OCI-LY3 (cell line): ENCODE data around the gene HEPN1.

Source experiments
- H2AFZ ChIP-seq: fragments of 200-600, 300-600 bp; shearing (Covaris generic); 2 replicates; pipeline ENCODE4 v1.6.0; 2014; ENCODE audit warnings: antibody characterized with exemption, low read depth, low read length
- H3K27ac ChIP-seq: fragments of 200-600, 300-600 bp; sonication (generic); 2 replicates; pipeline ENCODE4 v1.5.1; 2014; ENCODE audit warnings: mild to moderate bottlenecking, low read length, moderate library complexity, mixed read lengths
- H3K27me3 ChIP-seq: fragments of 200-600, 300-600 bp; sonication (generic); 2 replicates; pipeline ENCODE4 v1.6.1; 2014; ENCODE audit warnings: low read depth, low read length, mixed read lengths
- H3K36me3 ChIP-seq: fragments of 200-600, 300-600 bp; sonication (generic); replicated peaks from 2 replicates; pipeline ENCODE3; 2014; ENCODE audit warnings: low read depth, low read length, mixed read lengths
- H3K4me1 ChIP-seq: fragments of 300-600, 200-600 bp; sonication (generic); 2 replicates; pipeline ENCODE4 v1.6.1; 2014; ENCODE audit warnings: low read length, mixed read lengths
- H3K4me2 ChIP-seq: fragments of 200-600, 300-600 bp; sonication (generic); 2 replicates; pipeline ENCODE4 v1.6.1; 2014; ENCODE audit warnings: low read length, mixed read lengths
- H3K4me3 ChIP-seq: fragments of 300-600, 200-600 bp; sonication (generic); 2 replicates; pipeline ENCODE4 v1.5.1; 2014; ENCODE audit warnings: antibody characterized with exemption, mild to moderate bottlenecking, low read length, moderate library complexity
- H3K79me2 ChIP-seq: fragments of 300-600, 200-600 bp; shearing (Covaris generic); 2 replicates; pipeline ENCODE4 v1.6.1; 2014; ENCODE audit warnings: mild to moderate bottlenecking, low read length, mixed read lengths
- H3K9ac ChIP-seq: fragments of 300-600, 200-600 bp; shearing (Covaris generic); 2 replicates; pipeline ENCODE4 v1.6.0; 2014; ENCODE audit warnings: mild to moderate bottlenecking, low read length, moderate library complexity
- H3K9me3 ChIP-seq: fragments of 200-600, 300-600 bp; shearing (Covaris generic); 2 replicates; pipeline ENCODE4 v1.6.1; 2014; ENCODE audit warnings: low read length, mixed read lengths; ENCODE audit not compliant: insufficient read depth
- H4K20me1 ChIP-seq: fragments of 200-600, 300-600 bp; sonication (generic); 2 replicates; pipeline ENCODE4 v1.6.1; 2016; ENCODE audit warnings: low read length, mixed read lengths; ENCODE audit not compliant: insufficient read depth
- CTCF ChIP-seq: fragments of 200-600, 300-600 bp; sonication (generic); IDR thresholded peaks from 2 replicates; pipeline ENCODE4 v1.5.1; 2014; ENCODE audit warnings: antibody characterized with exemption, low read length, low read depth
- EZH2phosphoT487 ChIP-seq: fragments of 200-600 bp; shearing (Covaris generic); IDR thresholded peaks from 2 replicates; pipeline ENCODE4 v1.6.1; 2018; ENCODE audit warnings: antibody characterized with exemption, mixed run types, low read depth

Gene HEPN1

GRCh38 chr11:124915541-124916369 is 3.3 kb upstream of the HEPN1 start:
- Histone ChIP-seq H3K4me3 (no peak overlapping the region), H3K79me2 (no peaks in the 10 kb centered on the region), H3K9me3 (no peaks in the 10 kb centered on the region), H3K4me1 (0 out of 2 replicates have a peak, but pooled peaks cover 4% of the 10 kb centered on the region), H3K36me3 (no peaks in the 10 kb centered on the region), H3K27ac (no peak overlapping the region), H3K27me3 (0 out of 2 replicates have a peak, but pooled peaks cover 3% of the 10 kb centered on the region), H2AFZ (no peak overlapping the region), H4K20me1 (no peaks in the 10 kb centered on the region), H3K4me2 (no peak overlapping the region), H3K9ac (no peak overlapping the region)
- TF ChIP-seq EZH2phosphoT487, result no peak
- TF ChIP-seq CTCF, result no peak

- H3K9ac ChIP-seq, result no peak overlapping the region
- 0 out of 2 replicates have a peak, but pooled peaks cover 4% of the 10 kb centered on the region for H3K4me1 ChIP-seq
- no peak for TF ChIP-seq EZH2phosphoT487
- no peak for TF ChIP-seq CTCF
- H3K4me3 ChIP-seq, result no peak overlapping the region
- no peaks in the 10 kb centered on the region for H4K20me1 ChIP-seq
- no peaks in the 10 kb centered on the region for H3K79me2 ChIP-seq
- H3K27me3 ChIP-seq, result 0 out of 2 replicates have a peak, but pooled peaks cover 3% of the 10 kb centered on the region
- no peaks in the 10 kb centered on the region for H3K36me3 ChIP-seq
- no peak overlapping the region for H3K27ac ChIP-seq
- H2AFZ ChIP-seq, result no peak overlapping the region
- H3K4me2 ChIP-seq, result no peak overlapping the region
- H3K9me3 ChIP-seq, result no peaks in the 10 kb centered on the region
Observed at GRCh38 chr11:124916370-124916710, 2.7 kb upstream of the HEPN1 start.

GRCh38 chr11:124917115-124917637 is 1.9 kb upstream of the HEPN1 start:
- TF ChIP-seq EZH2phosphoT487 (no peak), CTCF (no peak)
- Histone ChIP-seq H3K4me2 (no peak overlapping the region), H3K4me3 (no peak overlapping the region), H3K27me3 (0 out of 2 replicates have a peak, but pooled peaks cover 3% of the 10 kb centered on the region), H2AFZ (no peak overlapping the region), H3K79me2 (no peaks in the 10 kb centered on the region), H3K27ac (no peak overlapping the region), H3K9ac (no peak overlapping the region), H4K20me1 (no peaks in the 10 kb centered on the region), H3K4me1 (0 out of 2 replicates have a peak, but pooled peaks cover 4% of the 10 kb centered on the region), H3K36me3 (no peaks in the 10 kb centered on the region), H3K9me3 (no peaks in the 10 kb centered on the region)

- no peak for TF ChIP-seq EZH2phosphoT487
- TF ChIP-seq CTCF, result no peak
- Histone ChIP-seq H3K36me3 (no peaks in the 10 kb centered on the region), H3K27ac (no peak overlapping the region), H4K20me1 (no peaks in the 10 kb centered on the region), H3K4me2 (no peak overlapping the region), H2AFZ (no peak overlapping the region), H3K27me3 (0 out of 2 replicates have a peak, but pooled peaks cover 3% of the 10 kb centered on the region), H3K4me3 (no peak overlapping the region), H3K4me1 (peaks cover 10% of the 10 kb centered on the region; the same call in 1 of the 2 replicates), H3K9ac (no peak overlapping the region), H3K9me3 (no peaks in the 10 kb centered on the region), H3K79me2 (no peaks in the 10 kb centered on the region)
Observed at GRCh38 chr11:124919898-124920297, 848 bp downstream of the HEPN1 start.
